Liver (tissue), 9 donors: ENCODE results near the gene C18orf32. TPM values are rescaled to one million over a fixed set of nuclear protein-coding genes. Genes with fewer than 3 reads are reported as not detected.

Experiments
- DNase-seq: peaks from one replicate; pipeline ENCODE4 v3.0.0-alpha.2; 2017; ENCODE audit warnings: low spot score
- H3K27ac ChIP-seq, 2 donors: one replicate each; pipeline ENCODE4 v1.7.0; 2013; ENCODE audit warnings: inconsistent platforms in 2 of 2, low read length in 2 of 2, control low read depth in 1 of 2, low read depth in 1 of 2, mild to moderate bottlenecking in 1 of 2
- H3K27me3 ChIP-seq, 4 donors: one replicate each; pipeline versions ENCODE4 v1.6.1 to v1.7.0; 2013; ENCODE audit warnings: low read length in 3 of 4, inconsistent platforms in 1 of 4, mild to moderate bottlenecking in 1 of 4, moderate library complexity in 1 of 4; ENCODE audit not compliant: control insufficient read depth in 4 of 4, insufficient read depth in 4 of 4
- H3K36me3 ChIP-seq, 4 donors: one replicate each; pipeline versions ENCODE4 v1.6.1 to v1.7.0; 2013; ENCODE audit warnings: low read length in 3 of 4, mild to moderate bottlenecking in 3 of 4, low read depth in 1 of 4, moderate library complexity in 1 of 4; ENCODE audit not compliant: control insufficient read depth in 4 of 4, insufficient read depth in 3 of 4
- H3K4me1 ChIP-seq, 4 donors: one replicate each; pipeline versions ENCODE4 v1.6.1 to v1.7.0; 2013; ENCODE audit warnings: low read length in 3 of 4, mild to moderate bottlenecking in 3 of 4, moderate library complexity in 1 of 4; ENCODE audit not compliant: control insufficient read depth in 4 of 4, insufficient read depth in 4 of 4
- H3K4me3 ChIP-seq, 3 donors: one replicate each; pipeline versions ENCODE4 v1.6.1 to v1.7.0; 2013; ENCODE audit warnings: low read length in 3 of 3, control low read depth in 1 of 3, low read depth in 1 of 3, mild to moderate bottlenecking in 1 of 3
- H3K9ac ChIP-seq, 2 donors: one replicate each; pipeline ENCODE4 v1.7.0; 2013; ENCODE audit warnings: low read length in 2 of 2, mild to moderate bottlenecking in 2 of 2, moderate library complexity in 2 of 2, control low read depth in 1 of 2, low read depth in 1 of 2
- H3K9me3 ChIP-seq, 4 donors: one replicate each; pipeline versions ENCODE4 v1.6.1 to v1.7.0; 2013; ENCODE audit warnings: low read length in 3 of 4; ENCODE audit not compliant: control insufficient read depth in 4 of 4
- ATF3 ChIP-seq: IDR thresholded peaks from 2 replicates; pipeline ENCODE4 v1.6.1; 2016; ENCODE audit warnings: antibody characterized with exemption
- CTCF ChIP-seq: fragments of 150-350 bp; IDR thresholded peaks from 2 replicates; pipeline ENCODE4 v1.5.1; 2017; ENCODE audit warnings: improper control_type of control experiment, low read depth, low read length; ENCODE audit not compliant: missing input control
- EGR1 ChIP-seq, 2 donors: IDR thresholded peaks; 2 replicates each; pipeline ENCODE4 v1.6.1; 2016 to 2018; ENCODE audit warnings: antibody characterized with exemption in 2 of 2, low read depth in 2 of 2
- FOXA1 ChIP-seq: IDR thresholded peaks from 2 replicates; pipeline ENCODE4 v1.6.1; 2016; ENCODE audit warnings: antibody characterized with exemption
- FOXA2 ChIP-seq: IDR thresholded peaks from 2 replicates; pipeline ENCODE4 v1.6.1; 2016; ENCODE audit warnings: antibody characterized with exemption
- GABPA ChIP-seq, 2 donors: IDR thresholded peaks in 1 of 2; conservative IDR thresholded peaks in 1 of 2; 2 replicates each; pipeline ENCODE4 v1.6.1; 2016; ENCODE audit warnings: antibody characterized with exemption in 2 of 2, mild to moderate bottlenecking in 1 of 2, moderate library complexity in 1 of 2
- HNF4A ChIP-seq, 2 donors: conservative IDR thresholded peaks; 2 replicates each; pipeline ENCODE4 v1.6.1; 2016; ENCODE audit warnings: antibody characterized with exemption in 2 of 2, mild to moderate bottlenecking in 2 of 2
- HNF4G ChIP-seq: IDR thresholded peaks from 2 replicates; pipeline ENCODE4 v1.6.1; 2016; ENCODE audit warnings: antibody characterized with exemption
- JUND ChIP-seq, 2 donors: IDR thresholded peaks; 2 replicates each; pipeline ENCODE4 v1.6.1; 2016; ENCODE audit warnings: antibody characterized with exemption in 2 of 2
- MAX ChIP-seq: IDR thresholded peaks from 2 replicates; pipeline ENCODE4 v1.6.1; 2016; ENCODE audit warnings: antibody characterized with exemption
- NR2F2 ChIP-seq: IDR thresholded peaks from 2 replicates; pipeline ENCODE4 v1.6.1; 2016; ENCODE audit warnings: antibody characterized with exemption
- RAD21 ChIP-seq, 2 donors: IDR thresholded peaks; 2 replicates each; pipeline ENCODE4 v1.6.1; 2016; ENCODE audit warnings: antibody characterized with exemption in 2 of 2, mild to moderate bottlenecking in 2 of 2
- REST ChIP-seq: IDR thresholded peaks from 2 replicates; pipeline ENCODE4 v1.6.1; 2016; ENCODE audit warnings: antibody characterized with exemption, mild to moderate bottlenecking
- RXRA ChIP-seq, 2 donors: IDR thresholded peaks; 2 replicates each; pipeline ENCODE4 v1.6.1; 2017 to 2018; ENCODE audit warnings: antibody characterized with exemption in 2 of 2, mild to moderate bottlenecking in 1 of 2
- SP1 ChIP-seq: IDR thresholded peaks from 2 replicates; pipeline ENCODE4 v1.6.1; 2018; ENCODE audit warnings: antibody characterized with exemption, mild to moderate bottlenecking
- TAF1 ChIP-seq: conservative IDR thresholded peaks from 2 replicates; pipeline ENCODE4 v1.6.1; 2016; ENCODE audit warnings: antibody characterized with exemption, mild to moderate bottlenecking
- YY1 ChIP-seq: IDR thresholded peaks from 2 replicates; pipeline ENCODE4 v1.6.1; 2016; ENCODE audit warnings: antibody characterized with exemption, mild to moderate bottlenecking
- ZBTB33 ChIP-seq: IDR thresholded peaks from 2 replicates; pipeline ENCODE4 v1.6.1; 2016; ENCODE audit warnings: antibody characterized with exemption
- WGBS: extraction: QIAGEN DNeasy Blood & Tissue Kit; methylation state at CpG from one replicate; pipeline ENCODE4 v1.1.7; 2013; 5-methylcytosine and 5-hydroxymethylcytosine counted together
- polyA plus RNA-seq, 2 donors: library from polyadenylated mRNA; stranded (reverse) in 1 of 2; unstranded in 1 of 2; fragments of 200-250 nt in 1 of 2; fragments of >200 nt in 1 of 2; fragmentation: Nextera tagmentation in 1 of 2; extraction: Ambion mirVana in 1 of 2; gene quantifications; one replicate each; pipeline versions ENCODE4 v1.2.1 to v1.2.3, GENCODE V29; 2013 to 2015
- total RNA-seq, 2 donors: library from RNA; depleted of rRNA; stranded (reverse); fragments of >200 nt; gene quantifications; one replicate each; pipeline ENCODE4 v1.2.3, GENCODE V29; 2014
- donor health status: healthy.
- donor health status: healthy.
- donor health status: healthy.
- donor health status: healthy.
- donor health status: healthy.

Gene C18orf32
- total and polyA plus RNA-seq, 4 donors = 12.4 to 63.2 (median 29.8) TPM

- Histone ChIP-seq H3K36me3 (no peaks in the 10 kb centered on the region), H3K9ac (no peak overlapping the region), H3K4me1 (no peaks in the 10 kb centered on the region), H3K27ac (no peak overlapping the region), H3K27me3 (no peaks in the 10 kb centered on the region), H3K9me3 (peaks cover 8 to 30% (median 12%) of the 10 kb centered on the region in 4 donors), H3K4me3 (no peak overlapping the region)
- no peak for DNase-seq
- 75% methylated on average over 5 of the region's 5 CpGs for WGBS
- TF ChIP-seq MAX (no peak), FOXA1 (no peak), FOXA2 (no peak), CTCF (no peak), GABPA (IDR thresholded peaks at IDR 0.05 in 1 of 2, conservative IDR thresholded peaks at IDR 0.05 in 1 of 2) (no peak), REST (no peak), ZBTB33 (no peak), NR2F2 (no peak), RAD21 (IDR thresholded peaks at IDR 0.05) (no peak), RXRA (IDR thresholded peaks at IDR 0.05) (no peak), TAF1 (no peak), SP1 (no peak), EGR1 (IDR thresholded peaks at IDR 0.05; ENCODE audit: low read depth in 2 of 2) (no peak), YY1 (no peak), HNF4G (no peak), ATF3 (no peak)
These were observed 40.6 kb downstream of the C18orf32 start for GRCh38 chr18:49446481-49446880.

GRCh38 chr18:49444581-49444980 lies 42.5 kb downstream of the C18orf32 start:
- 95% methylated on average over 3 of the region's 3 CpGs for WGBS
- Histone ChIP-seq H3K27ac (no peak overlapping the region), H3K4me3 (no peak overlapping the region), H3K4me1 (no peaks in the 10 kb centered on the region), H3K9ac (no peak overlapping the region), H3K36me3 (no peaks in the 10 kb centered on the region), H3K27me3 (no peaks in the 10 kb centered on the region), H3K9me3 (peaks cover 7 to 13% (median 10%) of the 10 kb centered on the region in 4 donors)
- DNase-seq = no peak
- TF ChIP-seq ATF3 (no peak), YY1 (no peak), JUND (IDR thresholded peaks at IDR 0.05) (no peak), REST (no peak), FOXA1 (no peak), ZBTB33 (no peak), HNF4G (no peak), RAD21 (IDR thresholded peaks at IDR 0.05) (no peak), NR2F2 (no peak), FOXA2 (no peak), EGR1 (IDR thresholded peaks at IDR 0.05; ENCODE audit: low read depth in 2 of 2) (no peak), HNF4A (conservative IDR thresholded peaks at IDR 0.05) (no peak), TAF1 (no peak)
